Measurements from ENCODE around the gene CNTNAP5.

The CNTNAP5 gene

GRCh38 chr2:124478761-124479160 is 453.7 kb downstream of the CNTNAP5 start:
- no peak for DNase-seq (ENCODE audit: low spot score)

GRCh38 chr2:124480958-124481357 is 455.9 kb downstream of the CNTNAP5 start:
- no peak for DNase-seq (ENCODE audit: low spot score)

- no peak for DNase-seq (ENCODE audit: low spot score)
These were observed 457.0 kb downstream of the CNTNAP5 start for GRCh38 chr2:124482044-124482443.

GRCh38 chr2:124482551-124482950 is 457.5 kb downstream of the CNTNAP5 start:
- DNase-seq (ENCODE audit: low spot score) = no peak

GRCh38 chr2:124485659-124486058 is 460.6 kb downstream of the CNTNAP5 start:
- peak; percentile 2 for DNase-seq (ENCODE audit: low spot score)

GRCh38 chr2:124489686-124490085 is 464.6 kb downstream of the CNTNAP5 start:
- DNase-seq (ENCODE audit: low spot score) = no peak

- no peak for DNase-seq (ENCODE audit: low spot score)
These were observed 476.6 kb downstream of the CNTNAP5 start for GRCh38 chr2:124501575-124502152.

- no peak for DNase-seq (ENCODE audit: low spot score)
These were observed 489.1 kb downstream of the CNTNAP5 start for GRCh38 chr2:124514236-124514635.

- DNase-seq (ENCODE audit: low spot score) = no peak
These were observed 495.9 kb downstream of the CNTNAP5 start for GRCh38 chr2:124520953-124521352.

- DNase-seq (ENCODE audit: low spot score) = no peak
These were observed 498.0 kb downstream of the CNTNAP5 start for GRCh38 chr2:124523096-124523495.

GRCh38 chr2:124524155-124524915 is 499.2 kb downstream of the CNTNAP5 start:
- no peak for DNase-seq (ENCODE audit: low spot score)

GRCh38 chr2:124526221-124526620 is 501.1 kb downstream of the CNTNAP5 start:
- no peak for DNase-seq (ENCODE audit: low spot score)

- peak; percentile 16 for DNase-seq (ENCODE audit: low spot score)
These were observed 505.1 kb downstream of the CNTNAP5 start for GRCh38 chr2:124530203-124530602.

GRCh38 chr2:124533226-124533954 is 508.3 kb downstream of the CNTNAP5 start:
- no peak for DNase-seq (ENCODE audit: low spot score)

- DNase-seq (ENCODE audit: low spot score) = no peak
These were observed 508.9 kb downstream of the CNTNAP5 start for GRCh38 chr2:124534028-124534427.

- no peak for DNase-seq (ENCODE audit: low spot score)
These were observed 510.7 kb downstream of the CNTNAP5 start for GRCh38 chr2:124535816-124536215.

- no peak for DNase-seq (ENCODE audit: low spot score)
These were observed 511.5 kb downstream of the CNTNAP5 start for GRCh38 chr2:124536591-124536990.

- DNase-seq (ENCODE audit: low spot score) = no peak
These were observed 513.5 kb downstream of the CNTNAP5 start for GRCh38 chr2:124538549-124538948.

GRCh38 chr2:124540805-124541204 is 515.7 kb downstream of the CNTNAP5 start:
- no peak for DNase-seq (ENCODE audit: low spot score)

- no peak for DNase-seq (ENCODE audit: low spot score)
These were observed 518.0 kb downstream of the CNTNAP5 start for GRCh38 chr2:124542932-124543640.

GRCh38 chr2:124547700-124548099 is 522.6 kb downstream of the CNTNAP5 start:
- DNase-seq (ENCODE audit: low spot score) = no peak

- no peak for DNase-seq (ENCODE audit: low spot score)
These were observed 533.3 kb downstream of the CNTNAP5 start for GRCh38 chr2:124558277-124558905.
